H54 (cell line): Measurements from ENCODE around the gene HSBP1L1.
"Not testable (repeated sequence)": the region's sequence is repeated elsewhere in the genome, so short reads cannot be mapped to it uniquely, and the experiment has no call there.

Experiments
- DNase-seq: peaks from one replicate; pipeline ENCODE4 v3.0.0; 2011; ENCODE audit warnings: low spot score, mixed read lengths; ENCODE audit not compliant: insufficient read length
- FAIRE-seq: peaks from 3 replicates; lab custom pipeline; 2011; peaks lifted over from hg19 to GRCh38; lab: Jason Lieb, UNC
- POLR2A ChIP-seq: IDR thresholded peaks from 2 replicates; pipeline ENCODE4 v1.6.1; 2011; ENCODE audit warnings: low read depth, mild to moderate bottlenecking, low read length

The HSBP1L1 gene

DNA sequence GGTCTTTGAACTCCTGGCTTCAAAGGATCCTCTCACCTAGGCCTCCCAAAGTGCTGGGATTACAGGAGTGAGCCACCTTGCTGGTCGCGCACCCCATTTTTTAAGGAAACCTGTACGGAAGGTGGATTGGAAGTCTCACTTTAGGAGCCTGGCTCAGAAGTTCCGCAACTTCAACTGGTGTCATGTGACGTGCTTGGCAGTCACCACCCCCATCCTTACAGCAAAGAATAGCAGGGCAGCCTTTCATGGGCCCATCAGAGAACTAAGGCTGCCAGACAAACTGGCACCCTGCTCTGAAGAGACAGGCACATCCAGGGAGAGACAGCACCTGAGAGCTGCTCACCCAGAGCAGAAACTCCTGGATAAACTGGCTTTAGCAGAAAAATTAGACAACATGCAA is 9.7 kb upstream of the HSBP1L1 start:
- DNase-seq (no peak), FAIRE-seq (no peak)
- no peak for TF ChIP-seq POLR2A

DNA sequence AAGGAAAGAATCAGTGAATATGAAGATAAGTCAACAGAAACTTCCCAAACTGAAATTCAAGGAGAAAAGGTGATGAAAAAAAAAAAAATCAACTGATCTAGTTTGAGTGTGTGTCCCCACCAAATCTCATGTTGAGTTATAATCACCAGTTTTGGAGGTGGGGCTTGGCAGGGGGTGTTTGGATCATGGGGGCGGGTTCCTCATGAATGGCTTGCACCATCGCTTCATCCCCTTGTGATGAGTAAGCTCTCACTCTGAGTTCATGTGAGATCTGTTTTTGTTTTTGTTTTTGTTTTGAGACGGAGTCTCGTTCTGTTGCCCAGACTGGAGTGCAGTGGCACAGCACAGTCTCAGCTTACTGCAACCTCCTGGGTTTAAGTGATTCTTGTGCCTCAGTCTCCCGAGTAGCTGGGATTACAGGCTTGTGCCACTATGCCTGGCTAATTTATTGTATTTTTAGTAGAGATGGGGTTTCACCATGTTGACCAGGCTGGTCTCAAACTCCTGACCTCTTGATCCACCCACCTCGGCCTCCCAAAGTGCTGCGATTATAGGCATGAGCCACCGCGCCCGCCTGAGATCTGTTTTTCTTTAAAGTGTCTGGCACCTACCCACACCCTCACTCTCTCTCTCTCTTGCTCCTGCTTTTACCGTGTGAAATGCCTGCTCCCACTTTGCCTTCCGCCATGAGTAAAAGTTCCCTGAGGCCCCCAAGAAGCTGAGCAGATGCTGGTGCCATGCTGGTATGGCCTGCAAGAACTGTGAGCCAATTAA is 9.0 kb upstream of the HSBP1L1 start:
- no peak for TF ChIP-seq POLR2A
- FAIRE-seq (no peak), DNase-seq (no peak)

- DNase-seq = no peak
- FAIRE-seq = no peak
- no peak for TF ChIP-seq POLR2A
Observed at GRCh38 chr18:79956276-79956675, 8.2 kb upstream of the HSBP1L1 start.

GRCh38 chr18:79958981-79959380 is 5.5 kb upstream of the HSBP1L1 start:
- DNase-seq = no peak
- no peak for TF ChIP-seq POLR2A
- no peak for FAIRE-seq

GRCh38 chr18:79960161-79960801 is 4.2 kb upstream of the HSBP1L1 start:
- DNase-seq, FAIRE-seq: not testable (repeated sequence)

DNA sequence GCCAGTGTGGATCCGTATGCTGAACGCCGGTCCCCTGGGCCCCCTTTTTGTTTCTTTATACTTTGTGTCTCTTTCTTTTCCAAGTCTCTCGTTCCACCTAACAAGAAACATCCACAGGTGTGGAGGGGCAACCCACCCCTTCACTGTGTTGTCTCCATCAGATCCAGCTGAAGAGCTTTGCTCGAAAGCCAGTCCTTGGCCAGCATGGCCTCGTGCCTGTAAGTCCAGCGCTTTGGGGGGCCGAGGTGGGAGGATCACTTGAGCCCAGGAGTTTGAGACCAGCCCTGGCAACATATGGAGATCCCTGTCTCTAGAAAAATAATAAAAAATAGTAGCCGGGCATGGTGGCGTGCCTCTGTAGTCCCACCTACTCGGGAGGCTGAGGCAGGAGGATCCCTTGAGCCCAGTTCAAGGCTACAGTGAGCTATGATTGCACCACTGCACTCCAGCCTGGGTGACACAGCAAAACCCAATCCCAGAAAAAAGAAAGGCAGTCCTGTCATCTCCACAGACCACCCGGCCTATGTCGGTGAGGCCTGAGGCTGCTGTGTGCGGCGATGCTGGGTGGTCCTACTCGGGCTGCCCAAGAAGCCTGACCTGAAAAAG is 3.4 kb upstream of the HSBP1L1 start:
- DNase-seq = no peak
- TF ChIP-seq POLR2A = no peak
- FAIRE-seq = no peak

- no peak for FAIRE-seq
- no peak for TF ChIP-seq POLR2A
- DNase-seq = no peak
Observed at GRCh38 chr18:79961527-79962291, 2.7 kb upstream of the HSBP1L1 start.

DNA sequence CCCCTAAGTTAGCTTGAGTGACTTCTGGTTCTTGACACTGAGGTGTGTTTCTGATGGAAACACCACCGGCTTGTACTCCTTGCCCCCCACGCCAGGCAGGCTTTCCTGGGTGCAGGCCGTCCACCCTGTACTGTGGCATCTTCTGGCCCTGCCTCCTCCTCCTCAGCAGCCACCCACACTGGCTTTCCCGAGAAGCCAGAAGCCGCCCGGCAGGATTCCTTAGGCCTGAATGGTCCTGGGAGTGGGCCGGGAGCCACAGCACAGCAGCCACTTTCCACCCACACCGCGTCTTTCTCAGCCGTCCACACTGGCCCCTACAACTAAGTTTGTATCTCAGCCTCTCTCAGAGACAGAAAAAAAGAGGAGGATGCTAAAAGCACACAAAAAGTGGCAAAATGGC is 2.1 kb upstream of the HSBP1L1 start:
- no peak for TF ChIP-seq POLR2A
- DNase-seq (no peak), FAIRE-seq (no peak)

DNA sequence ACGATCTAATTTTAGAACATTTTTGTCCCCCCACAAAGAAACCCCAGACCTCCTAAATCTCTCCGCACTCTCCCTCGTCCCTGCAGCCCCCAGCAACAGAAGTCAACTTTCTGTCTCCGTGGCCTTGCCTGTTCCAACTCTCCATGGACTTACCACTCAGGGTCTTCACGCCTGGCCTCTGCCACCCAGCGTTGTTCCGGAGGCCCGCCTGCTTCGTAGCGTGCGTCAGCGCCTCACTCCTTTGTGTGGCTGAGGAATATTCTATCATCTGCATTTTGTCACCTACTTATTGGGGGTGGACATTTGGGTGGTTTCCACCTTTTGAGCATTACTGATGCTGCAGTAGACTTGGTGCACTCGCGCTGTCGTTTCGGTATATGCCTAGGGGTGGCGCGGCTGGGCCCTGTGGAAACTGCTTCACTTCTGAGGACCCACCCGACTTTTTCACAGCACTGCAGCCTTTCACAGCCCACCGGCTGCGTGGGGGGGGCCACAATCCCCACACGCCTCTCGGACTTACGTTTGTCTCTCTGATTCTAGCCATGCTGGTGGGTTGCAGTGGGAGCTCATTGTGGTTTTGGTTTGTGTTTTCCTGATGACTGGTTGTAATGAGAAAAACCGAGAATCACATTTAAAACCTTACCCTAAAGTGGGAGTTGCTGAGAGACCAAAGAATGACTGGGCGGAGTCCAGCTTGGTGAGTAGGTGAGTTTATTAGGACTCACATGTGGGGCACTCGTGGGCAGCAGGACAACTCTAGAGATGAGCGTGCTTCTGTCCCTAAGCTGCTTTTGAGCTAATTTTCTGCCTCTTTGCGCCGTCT is 1.4 kb upstream of the HSBP1L1 start:
- no peak for FAIRE-seq
- TF ChIP-seq POLR2A = no peak
- no peak for DNase-seq

DNA sequence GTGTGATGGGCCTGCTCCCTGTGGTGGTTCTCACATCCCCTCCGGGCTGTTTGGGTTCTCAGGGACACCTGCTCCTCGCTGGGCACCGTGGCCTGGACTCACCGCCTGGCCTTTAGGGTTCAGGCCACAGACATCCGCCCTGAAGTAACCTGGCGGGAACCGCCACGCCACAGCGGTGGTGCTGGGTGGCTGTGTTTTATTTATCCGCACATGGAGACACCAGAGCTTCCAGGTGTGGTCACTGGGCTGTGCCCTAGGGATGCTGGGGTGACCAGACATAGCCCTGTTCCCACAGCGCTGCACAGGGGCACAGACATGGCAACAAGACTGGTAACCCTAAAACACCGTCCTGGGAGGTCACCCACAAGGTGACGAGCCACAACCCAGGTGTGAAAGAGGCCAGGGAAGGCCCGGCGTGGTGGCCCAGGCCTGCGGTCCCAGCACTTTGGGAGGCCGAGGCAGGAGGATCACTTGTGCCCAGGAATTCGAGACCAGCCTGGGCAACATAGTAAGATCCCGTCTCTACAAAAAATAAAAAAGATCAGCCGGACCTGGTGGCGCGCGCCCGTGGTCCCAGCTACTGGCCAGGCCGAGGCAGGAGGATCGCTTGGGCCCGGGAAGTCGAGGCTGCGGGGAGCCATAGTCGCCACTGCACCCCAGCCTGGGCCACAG is 649 bp upstream of the HSBP1L1 start:
- FAIRE-seq (no peak), DNase-seq (no peak)
- no peak for TF ChIP-seq POLR2A

DNA sequence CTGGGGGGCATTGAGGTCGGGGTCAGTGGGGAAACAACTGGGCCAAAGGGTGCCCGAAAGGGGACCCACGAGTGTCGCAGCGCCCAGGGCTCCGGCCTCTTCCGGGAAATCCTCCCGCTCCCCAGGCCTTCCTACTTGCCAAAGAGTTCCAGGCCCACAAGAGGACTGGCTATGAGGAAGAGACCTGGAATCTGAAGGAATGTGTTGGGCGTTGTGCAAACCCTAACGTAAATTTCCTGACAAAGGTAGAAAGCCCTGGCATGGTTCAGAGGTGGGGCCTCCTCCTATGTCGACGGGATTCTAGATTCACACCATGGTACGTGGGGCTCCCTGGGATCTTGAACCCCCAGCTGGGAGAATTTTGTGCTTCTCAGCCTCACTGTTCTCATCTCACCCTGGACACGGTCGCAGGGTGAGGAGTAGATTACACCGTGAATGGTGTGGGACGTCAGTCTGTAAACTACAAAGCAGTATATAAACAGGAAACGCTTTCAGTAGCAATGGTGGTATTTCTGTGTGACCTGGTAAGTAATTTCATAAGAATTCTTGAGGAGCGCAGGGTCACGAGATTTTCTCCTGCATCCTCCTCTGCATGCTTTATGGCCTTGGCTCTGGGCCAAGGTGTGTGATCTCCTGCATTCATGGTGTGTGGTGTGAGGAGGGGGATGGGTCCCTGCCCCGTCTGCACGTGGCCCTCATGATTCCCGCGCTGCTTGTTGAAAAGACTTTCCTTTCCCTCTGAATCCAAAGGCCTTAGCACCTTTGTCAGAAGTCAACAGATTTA is 868 bp downstream of the HSBP1L1 start:
- FAIRE-seq (no peak), DNase-seq (no peak)
- TF ChIP-seq POLR2A = no peak
